ENCODE results near the gene FBXL12.
"Not testable (repeated sequence)": the region's sequence is repeated elsewhere in the genome, so short reads cannot be mapped to it uniquely, and the experiment has no call there.

The FBXL12 gene

DNA sequence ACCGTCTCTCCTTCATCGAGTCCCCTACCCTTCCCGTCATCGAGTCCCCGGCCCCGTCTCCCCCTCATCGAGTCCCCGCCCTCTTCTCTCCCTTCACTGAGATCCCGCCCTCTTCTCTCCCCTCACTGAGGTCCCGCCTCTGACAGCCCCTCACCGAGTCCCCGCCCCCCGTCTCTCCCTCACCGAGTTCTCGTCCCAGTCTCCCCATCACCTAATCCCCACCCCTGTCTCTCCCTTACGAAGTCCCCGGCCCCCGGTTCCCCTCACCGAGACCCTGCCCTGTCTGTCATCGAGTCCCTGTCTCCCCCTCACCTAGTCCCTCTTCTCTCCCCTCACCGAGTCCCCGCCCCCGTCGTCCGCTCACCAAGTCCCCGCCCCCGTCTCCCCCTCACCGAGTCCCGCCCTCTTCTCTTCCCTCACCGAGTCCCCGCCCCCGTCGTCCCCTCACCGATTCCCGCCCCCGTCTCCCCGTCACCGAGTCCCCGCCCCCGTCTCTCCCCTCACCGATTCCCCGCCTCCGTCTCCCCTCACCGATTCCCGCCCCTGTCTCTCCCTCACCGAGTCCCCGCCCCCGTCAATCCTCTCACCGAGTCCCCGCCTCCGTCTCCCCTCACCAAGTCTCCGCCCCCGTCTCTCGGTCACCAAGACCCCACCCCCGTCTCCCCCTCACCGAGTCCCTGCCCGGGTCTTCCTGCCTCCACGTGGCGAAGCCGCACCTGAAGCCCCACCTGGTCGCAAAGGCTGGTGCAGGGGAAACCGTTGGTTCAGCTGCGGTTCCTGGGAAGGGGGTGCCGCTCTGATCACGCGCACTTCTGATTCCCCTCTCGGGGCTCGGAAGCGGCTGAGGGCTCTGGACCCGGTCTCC is 26.4 kb downstream of the FBXL12 start:
- peak; percentile 80 for DNase-seq (ENCODE audit: low read depth)

DNA sequence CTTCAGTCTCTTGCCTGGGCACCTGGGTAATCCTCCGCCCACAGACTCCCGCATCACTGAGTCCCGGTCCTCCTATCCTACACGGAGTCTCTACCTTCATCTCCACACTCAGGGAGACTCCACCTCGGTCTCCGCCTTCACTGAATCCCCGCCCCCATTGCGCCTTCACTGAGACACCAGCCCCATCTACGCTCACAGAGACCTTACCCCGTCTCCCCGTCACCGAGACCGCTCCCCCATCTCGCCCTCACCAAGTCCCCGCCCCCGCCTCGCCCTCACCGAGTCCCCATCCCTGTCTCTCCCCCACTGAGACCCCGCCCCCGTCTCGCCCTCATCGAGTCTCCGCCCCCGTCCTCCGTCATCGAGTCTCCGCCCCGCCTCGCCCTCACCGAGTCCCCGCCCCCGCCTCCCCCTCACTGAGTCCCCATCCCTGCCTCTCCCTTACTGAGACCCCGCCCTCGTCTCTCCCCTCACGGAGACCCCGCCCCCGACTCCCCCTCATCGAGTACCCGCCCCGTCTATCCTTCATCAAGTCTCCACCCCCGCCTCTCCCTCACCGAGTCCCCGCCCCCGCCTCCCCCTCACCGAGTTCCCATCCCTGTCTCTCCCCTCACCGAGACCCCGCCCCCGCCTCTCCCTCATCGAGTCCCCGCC is 27.2 kb downstream of the FBXL12 start:
- DNase-seq (ENCODE audit: low read depth): peak; percentile 81

DNA sequence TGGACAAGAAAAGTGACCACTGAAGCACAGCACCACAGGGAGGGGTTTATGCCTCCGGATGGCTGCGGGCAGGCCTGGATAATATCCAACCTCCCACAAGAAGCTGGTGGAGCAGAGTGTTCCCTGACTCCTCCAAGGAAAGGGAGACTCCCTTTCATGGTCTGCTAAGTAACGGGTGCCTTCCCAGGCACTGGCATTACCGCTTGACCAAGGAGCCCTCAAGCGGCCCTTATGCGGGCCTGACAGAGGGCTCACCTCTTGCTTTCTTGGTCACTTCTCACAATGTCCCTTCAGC is 27.9 kb downstream of the FBXL12 start:
- DNase-seq (ENCODE audit: low read depth): not testable (repeated sequence)

DNA sequence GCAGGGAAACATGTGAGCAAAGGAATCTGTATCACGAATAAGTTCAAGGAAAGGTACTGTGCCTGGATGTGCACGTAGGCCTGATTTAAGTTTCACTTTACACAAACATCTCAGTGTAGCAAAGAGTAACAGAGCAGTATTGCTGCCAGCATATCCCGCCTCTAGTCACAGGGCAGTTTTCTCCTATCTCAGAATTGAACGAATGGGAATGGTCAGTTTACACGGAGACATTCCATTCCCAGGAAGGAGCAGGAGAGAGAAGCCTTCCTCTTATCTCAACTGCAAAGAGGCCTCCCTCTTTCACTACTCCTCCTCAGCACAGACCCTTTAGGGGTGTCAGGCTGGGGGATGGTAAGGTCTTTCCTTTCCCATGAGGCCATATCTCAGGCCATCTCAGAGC is 29.3 kb downstream of the FBXL12 start:
- DNase-seq (ENCODE audit: low read depth): not testable (repeated sequence)

DNA sequence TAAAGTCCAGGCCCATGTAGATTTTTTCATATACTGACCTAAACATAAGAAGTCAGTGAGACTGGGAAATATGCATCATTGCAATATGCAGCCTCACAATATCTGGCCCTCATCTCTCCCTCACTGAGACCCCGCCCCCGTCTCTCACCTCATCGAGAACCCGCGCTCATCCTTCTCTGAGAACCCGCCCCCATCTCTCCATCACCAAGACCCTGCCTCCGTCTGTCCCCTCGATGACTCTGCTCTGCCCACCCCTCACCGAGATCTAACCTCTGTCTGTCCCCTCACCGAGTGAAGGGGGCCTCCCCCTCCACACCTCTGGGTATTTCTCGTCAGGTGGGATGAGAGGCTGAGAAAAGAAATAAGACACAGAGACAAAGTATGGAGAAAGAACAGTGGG is 29.8 kb downstream of the FBXL12 start:
- no peak for DNase-seq (ENCODE audit: low read depth)

DNA sequence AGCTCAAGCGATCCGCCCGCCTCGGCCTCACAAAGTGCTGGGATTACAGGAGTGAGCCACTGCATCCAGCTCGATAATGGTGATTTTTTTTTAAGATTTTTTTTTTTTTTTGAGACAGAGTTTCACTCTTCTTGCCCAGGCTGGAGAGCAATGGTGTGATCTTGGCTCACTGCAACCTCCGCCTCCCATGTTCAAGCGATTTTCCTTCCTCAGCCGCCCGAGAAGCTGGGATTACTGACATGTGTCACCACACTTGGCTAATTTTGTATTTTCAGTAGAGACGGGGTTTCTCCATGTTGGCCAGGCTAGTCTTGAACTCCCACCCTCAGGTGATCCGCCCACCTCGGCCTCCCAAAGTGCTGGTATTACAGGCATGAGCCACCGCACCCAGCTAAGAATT is 30.3 kb downstream of the FBXL12 start:
- DNase-seq (ENCODE audit: low read depth): not testable (repeated sequence)

DNA sequence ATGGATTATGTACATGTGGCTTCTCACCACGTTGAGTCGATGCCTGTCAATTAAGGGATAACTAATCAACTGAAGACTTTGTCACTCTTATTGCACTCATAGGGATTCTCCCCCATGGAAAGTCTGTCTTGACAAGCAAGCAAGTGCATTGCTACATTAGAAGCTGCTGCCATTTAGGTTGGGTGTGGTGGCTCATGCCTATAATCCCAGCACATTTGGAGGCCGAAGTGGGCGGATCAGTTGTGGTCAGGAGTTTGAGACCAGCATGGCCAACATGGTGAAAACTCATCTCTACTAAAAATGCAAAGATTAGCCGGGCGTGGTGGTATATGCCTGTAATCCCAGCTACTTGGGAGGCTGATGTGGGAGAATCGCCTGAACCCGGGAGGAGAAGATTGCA is 32.1 kb downstream of the FBXL12 start:
- no peak for DNase-seq (ENCODE audit: low read depth)

DNA sequence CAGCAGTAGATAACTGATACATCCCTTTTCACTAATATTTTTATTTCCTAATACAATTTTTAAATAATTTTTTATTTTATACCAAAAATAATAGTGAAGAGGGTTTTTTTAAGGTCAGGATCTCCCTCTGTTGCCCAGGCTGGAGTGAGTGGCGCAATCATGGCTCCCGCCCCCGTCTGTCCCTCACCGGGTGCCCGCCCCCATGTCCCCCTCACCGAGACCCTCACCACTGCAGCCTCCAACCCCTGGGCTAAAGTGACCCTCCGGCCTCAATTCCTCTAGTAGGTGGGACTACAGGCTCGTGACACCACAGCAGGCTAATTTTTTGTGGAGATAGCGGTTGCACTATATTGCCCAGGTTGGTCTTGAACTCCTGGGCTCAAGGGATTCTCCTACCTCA is 32.5 kb downstream of the FBXL12 start:
- DNase-seq (ENCODE audit: low read depth): no peak

DNA sequence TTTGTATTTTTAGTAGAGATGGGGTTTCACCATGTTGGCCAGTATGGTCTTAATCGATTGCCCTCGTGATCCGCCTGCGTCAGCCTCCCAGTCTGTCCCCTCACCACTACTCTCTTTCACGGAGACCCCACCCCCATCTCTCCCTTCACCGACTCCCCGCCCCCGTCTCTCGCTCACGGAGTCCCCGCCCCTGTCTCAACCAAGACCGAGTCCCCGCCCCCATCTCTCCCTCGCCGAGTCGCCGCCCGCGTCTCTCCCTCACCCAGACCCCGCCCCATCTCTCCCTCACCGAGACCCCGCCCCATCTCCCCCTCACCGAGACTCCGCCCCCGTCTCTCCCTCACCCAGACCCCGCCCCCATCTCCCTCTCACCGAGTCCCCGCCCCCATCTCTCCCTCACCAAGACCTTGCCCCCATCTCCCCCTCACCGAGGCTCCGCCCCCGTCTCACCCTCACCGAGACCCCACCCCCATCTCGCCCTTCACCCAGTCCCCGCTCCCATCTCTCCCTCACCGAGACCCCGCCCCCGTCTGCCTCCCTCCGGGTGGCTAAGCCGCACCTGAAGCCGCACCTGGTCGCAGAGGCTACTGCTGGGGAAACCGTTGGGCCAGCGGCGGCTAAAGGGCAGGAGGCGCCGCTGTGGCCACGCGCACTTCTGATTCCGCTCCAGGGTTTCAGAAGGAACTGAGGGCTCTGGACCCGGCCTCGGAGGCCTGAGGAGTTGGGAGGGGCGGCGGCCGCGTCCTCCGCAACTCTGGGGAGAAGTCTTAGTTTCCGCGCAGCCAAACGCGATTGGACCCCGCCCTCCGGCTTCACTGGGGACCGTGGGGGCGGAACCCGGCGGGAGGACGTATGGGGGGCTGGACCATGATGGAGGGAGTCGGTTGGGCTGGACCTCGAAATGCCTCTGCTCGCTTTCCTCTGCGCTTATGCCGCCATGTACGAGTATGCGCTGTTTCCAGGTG is 33.2 kb downstream of the FBXL12 start:
- DNase-seq (ENCODE audit: low read depth): peak; percentile 94

DNA sequence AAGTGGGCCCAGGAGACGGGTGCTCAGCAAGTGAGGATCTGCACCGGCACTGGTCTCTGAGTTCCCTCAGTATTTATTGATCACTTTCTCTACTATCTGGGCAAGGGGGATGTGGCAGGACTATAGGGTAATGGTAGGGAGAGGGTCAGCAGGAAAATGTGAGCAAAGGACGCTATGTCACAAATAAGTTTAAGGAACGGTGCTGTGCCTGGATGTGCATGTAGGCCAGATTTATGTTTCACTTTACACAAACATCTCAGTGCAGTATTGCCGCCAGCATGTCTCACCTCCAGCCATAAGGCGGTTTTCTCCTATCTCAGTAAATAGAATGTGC is 34.7 kb downstream of the FBXL12 start:
- DNase-seq (ENCODE audit: low read depth): not testable (repeated sequence)

DNA sequence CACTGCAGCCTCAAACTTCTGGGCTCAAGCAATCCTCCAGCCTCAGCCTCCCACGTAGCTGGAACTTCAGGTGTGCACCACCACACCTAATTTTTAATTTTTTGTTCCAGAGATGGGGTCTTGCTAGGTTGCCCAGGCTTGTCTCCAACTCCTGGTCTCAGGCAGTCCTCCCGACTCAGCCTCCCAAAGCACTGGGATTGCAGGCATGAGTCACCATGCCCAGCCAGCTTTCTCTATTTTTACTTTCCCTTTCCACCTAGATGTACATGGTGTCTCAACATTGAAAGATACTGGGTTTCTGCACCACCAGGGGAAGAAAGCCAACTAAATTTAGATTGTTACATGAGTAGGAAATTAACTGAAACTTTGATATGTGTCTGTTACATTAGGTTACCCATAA is 36.5 kb downstream of the FBXL12 start:
- DNase-seq (ENCODE audit: low read depth): no peak

DNA sequence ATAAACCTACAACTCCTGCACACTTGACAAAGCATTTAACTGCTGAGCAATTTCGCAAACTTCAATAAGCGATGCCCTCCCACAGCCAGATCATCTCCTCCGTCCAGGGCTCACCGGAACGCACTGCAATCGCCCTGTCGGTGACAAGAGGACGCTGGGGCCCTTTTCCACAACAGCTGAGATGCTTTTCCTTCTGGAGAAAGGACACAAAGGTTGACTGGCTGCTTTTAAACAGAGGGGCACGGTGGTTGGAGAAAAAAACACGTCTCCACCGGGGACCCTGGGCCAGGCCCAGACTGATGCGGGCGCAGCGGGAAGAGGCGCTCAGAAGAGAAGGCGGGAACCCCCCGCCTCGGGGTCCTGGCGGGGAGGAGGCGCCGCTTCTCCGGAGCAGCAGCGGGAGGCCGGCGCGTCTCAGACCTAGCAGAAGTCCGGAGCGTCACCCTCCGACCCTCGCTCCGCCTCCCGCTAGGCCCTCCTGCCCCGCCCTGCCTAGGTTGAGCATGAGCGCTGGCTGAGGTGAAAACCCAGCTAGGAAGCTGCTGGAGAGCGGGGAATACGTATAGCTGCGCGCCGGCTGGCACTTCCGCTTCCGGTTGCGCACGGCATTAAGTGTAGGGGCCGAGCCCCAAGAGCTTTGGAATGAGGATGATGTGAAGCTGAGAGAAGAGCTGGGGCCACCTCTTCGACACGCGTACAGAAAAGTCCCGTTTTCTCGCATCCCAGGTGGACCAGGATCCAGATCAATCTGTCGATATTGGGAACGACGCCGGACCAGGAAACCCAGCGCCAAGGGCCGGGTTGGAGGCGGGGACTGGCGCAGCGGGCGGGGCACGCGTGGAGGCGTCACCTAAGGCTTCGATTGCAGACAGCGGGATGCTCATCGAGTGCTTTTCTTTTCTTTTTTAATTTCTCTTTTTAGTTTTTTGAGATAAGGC is 50.4 kb downstream of the FBXL12 start, which contains the start of gene ZNF846:
ZNF846 (minus strand) TSS at position 564 of the 938 bp plus-strand sequence. CDS start 3,788 bp downstream, outside the sequence.
- DNase-seq (ENCODE audit: low read depth): peak; percentile 91

All from activated T-cell treated with anti-CD3 and anti-CD28 coated beads for 48 hours (primary cell).